Endothelial cell of umbilical vein (primary cell): ENCODE data around the gene IP6K1. TPM values are rescaled to one million over a fixed set of nuclear protein-coding genes. Genes with fewer than 3 reads are reported as not detected.

Source experiments
- BruUV-seq: library from RNA; stranded (reverse); fragments of 400-500 nt; replicated peaks from 2 replicates; lab custom pipeline; 2021; lab: Mats Ljungman, UMichigan
- CTCF ChIA-PET: fragments of 300-600, 350-600 bp; sonication (Branson Sonifier 250); formaldehyde crosslinking; loops from one replicate; lab custom pipeline; 2021; ENCODE audit warnings: antibody characterized with exemption, inconsistent platforms; lab: Charles Lee
- POLR2A ChIA-PET: fragments of 300-600, 350-600 bp; sonication (Branson Sonifier 250); formaldehyde crosslinking; loops from one replicate; lab custom pipeline; 2021; ENCODE audit warnings: antibody characterized with exemption, inconsistent platforms; lab: Charles Lee
- DNase-seq: peaks from one replicate; pipeline ENCODE4 v3.0.0-alpha.2; 2011; ENCODE audit warnings: low read depth, low spot score
- FAIRE-seq: peaks from 2 replicates; lab custom pipeline; 2011; peaks lifted over from hg19 to GRCh38; lab: Jason Lieb, UNC
- H2AFZ ChIP-seq: 2 replicates; pipeline ENCODE4 v1.6.0; 2012; ENCODE audit warnings: low read depth, low read length, control low read depth, inconsistent platforms
- H3K27ac ChIP-seq: 2 replicates; pipeline ENCODE4 v1.5.1; 2011; ENCODE audit warnings: low read depth, mild to moderate bottlenecking, control low read depth, low read length, moderate library complexity; ENCODE audit not compliant: insufficient read depth
- H3K27me3 ChIP-seq, 2 experiments: 2 replicates each; pipeline versions ENCODE4 v1.6.0 to v1.6.1; 2011; ENCODE audit warnings: low read length in 2 of 2, mixed read lengths in 1 of 2; ENCODE audit not compliant: control insufficient read depth in 2 of 2, insufficient read depth in 2 of 2
- H3K36me3 ChIP-seq, 2 experiments: 2 replicates in 1 of 2; 3 replicates in 1 of 2; pipeline ENCODE4 v1.5.1; 2011; ENCODE audit warnings: low read length in 2 of 2, mild to moderate bottlenecking in 1 of 2, moderate library complexity in 1 of 2; ENCODE audit not compliant: control insufficient read depth in 2 of 2, insufficient read depth in 2 of 2; ENCODE audit errors: extremely low read depth in 1 of 2
- H3K4me1 ChIP-seq: 3 replicates; pipeline ENCODE4 v1.5.1; 2011; ENCODE audit warnings: mild to moderate bottlenecking, low read length; ENCODE audit not compliant: control insufficient read depth, insufficient read depth; ENCODE audit errors: extremely low read depth
- H3K4me2 ChIP-seq: 2 replicates; pipeline ENCODE4 v1.6.1; 2011; ENCODE audit warnings: low read length, control low read depth, mixed read lengths; ENCODE audit not compliant: insufficient read depth
- H3K4me3 ChIP-seq, 3 experiments: fragments of 200-600 bp in 1 of 3; sonication (generic), shearing (Covaris generic) in 1 of 3; replicated peaks in 1 of 3; 2 replicates each; pipeline ENCODE4 v1.5.1; 2011 to 2016; ENCODE audit warnings: control low read depth in 3 of 3, low read length in 3 of 3, mild to moderate bottlenecking in 2 of 3, inconsistent platforms in 1 of 3, low read depth in 1 of 3, moderate library complexity in 1 of 3; ENCODE audit not compliant: insufficient read depth in 1 of 3
- H3K79me2 ChIP-seq: 2 replicates; pipeline ENCODE4 v1.6.0; 2012; ENCODE audit warnings: low read length, inconsistent platforms; ENCODE audit not compliant: control insufficient read depth, insufficient read depth
- H3K9ac ChIP-seq: replicated peaks from 2 replicates; pipeline ENCODE3; 2011; ENCODE audit warnings: low read length, control low read depth; ENCODE audit not compliant: insufficient read depth; ENCODE audit errors: extremely low read depth
- H3K9me1 ChIP-seq: replicated peaks from 3 replicates; pipeline ENCODE4 v1.6.0; 2011; ENCODE audit warnings: mild to moderate bottlenecking, low read length; ENCODE audit not compliant: control insufficient read depth, insufficient read depth; ENCODE audit errors: extremely low read depth
- H3K9me3 ChIP-seq: replicated peaks from 2 replicates; pipeline ENCODE4 v1.5.1; 2012; ENCODE audit warnings: low read length, inconsistent platforms; ENCODE audit not compliant: control insufficient read depth, insufficient read depth
- H4K20me1 ChIP-seq: replicated peaks from 2 replicates; pipeline ENCODE3; 2011; ENCODE audit warnings: mild to moderate bottlenecking, low read length; ENCODE audit not compliant: control insufficient read depth, insufficient read depth; ENCODE audit errors: extremely low read depth
- CTCF ChIP-seq, 2 donors: IDR thresholded peaks; 1 replicate in 1 of 2; 2 replicates in 1 of 2; pipeline ENCODE4 v1.5.1; 2011; ENCODE audit warnings: low read length in 2 of 2, mild to moderate bottlenecking in 2 of 2, moderate library complexity in 2 of 2, control low read depth in 1 of 2, inconsistent platforms in 1 of 2, low read depth in 1 of 2; ENCODE audit not compliant: insufficient read depth in 1 of 2; ENCODE audit errors: extremely low read depth in 1 of 2
- EZH2 ChIP-seq: IDR thresholded peaks from 2 replicates; pipeline ENCODE4 v1.6.1; 2012; ENCODE audit warnings: borderline replicate concordance, low read depth, mild to moderate bottlenecking, moderate library complexity, low read length, inconsistent platforms; ENCODE audit not compliant: severe bottlenecking
- FOS ChIP-seq: IDR thresholded peaks from 2 replicates; pipeline ENCODE4 v1.6.1; 2011; ENCODE audit warnings: mild to moderate bottlenecking, low read length, moderate library complexity, borderline replicate concordance; ENCODE audit not compliant: insufficient read depth
- GATA2 ChIP-seq: IDR thresholded peaks from 2 replicates; pipeline ENCODE4 v1.7.0; 2011; ENCODE audit warnings: low read depth, mild to moderate bottlenecking, moderate library complexity, mixed read lengths, low read length; ENCODE audit not compliant: insufficient read length, insufficient read depth
- JUN ChIP-seq: IDR thresholded peaks from 2 replicates; pipeline ENCODE4 v1.6.1; 2011; ENCODE audit warnings: borderline replicate concordance, low read depth; ENCODE audit not compliant: insufficient read length, insufficient read depth
- MYC ChIP-seq: IDR thresholded peaks from one replicate; pipeline ENCODE4 v1.6.1; 2011; ENCODE audit warnings: mild to moderate bottlenecking, low read depth, low read length
- POLR2A ChIP-seq: IDR thresholded peaks from 2 replicates; pipeline ENCODE4 v1.6.1; 2012; ENCODE audit warnings: low read depth, mild to moderate bottlenecking, control low read depth, low read length
- POLR2AphosphoS5 ChIP-seq: IDR thresholded peaks from 2 replicates; pipeline ENCODE4 v1.6.1; 2012; ENCODE audit warnings: low read depth, mild to moderate bottlenecking, control low read depth, low read length, moderate library complexity; ENCODE audit not compliant: insufficient read depth
- dilution Hi-C: fragments of 300-500 bp; cut with MboI; formaldehyde crosslinking; loops from one replicate; pipeline ENCODE4 v1.15.0; 2019; ENCODE audit warnings: low sequenced_read_pairs; ENCODE audit not compliant: extremely low pct_ligation_motif_present
- intact Hi-C: fragments of 100-400 bp; cut with micrococcal nuclease; formaldehyde crosslinking; loops from one replicate; pipeline ENCODE4 v1.10.0; 2022
- polyA plus RNA-seq, 4 experiments: library from polyadenylated mRNA; depleted of rRNA in 3 of 4; stranded (reverse) in 3 of 4; unstranded in 1 of 4; fragments of >200 nt; gene quantifications; 2 replicates each; pipeline versions ENCODE4 v1.2.1 to v1.2.3, GENCODE V29; 2011 to 2012; ENCODE audit warnings: missing spikeins in 1 of 4
- total RNA-seq: library from RNA; stranded (reverse); gene quantifications from 2 replicates; pipeline ENCODE4 v1.2.3, GENCODE V29; 2021
- TF ChIP-seq, protein P1 (sequence below): IDR thresholded peaks from 2 replicates; pipeline ENCODE4 v1.6.1; 2011; ENCODE audit not compliant: insufficient read depth, insufficient read length

The IP6K1 gene
- total and polyA plus RNA-seq, 2 donors (not counting 3 experiments of a cell fraction or from before 2014, with no cell fraction given) = 42.7 to 60.8 TPM

DNA sequence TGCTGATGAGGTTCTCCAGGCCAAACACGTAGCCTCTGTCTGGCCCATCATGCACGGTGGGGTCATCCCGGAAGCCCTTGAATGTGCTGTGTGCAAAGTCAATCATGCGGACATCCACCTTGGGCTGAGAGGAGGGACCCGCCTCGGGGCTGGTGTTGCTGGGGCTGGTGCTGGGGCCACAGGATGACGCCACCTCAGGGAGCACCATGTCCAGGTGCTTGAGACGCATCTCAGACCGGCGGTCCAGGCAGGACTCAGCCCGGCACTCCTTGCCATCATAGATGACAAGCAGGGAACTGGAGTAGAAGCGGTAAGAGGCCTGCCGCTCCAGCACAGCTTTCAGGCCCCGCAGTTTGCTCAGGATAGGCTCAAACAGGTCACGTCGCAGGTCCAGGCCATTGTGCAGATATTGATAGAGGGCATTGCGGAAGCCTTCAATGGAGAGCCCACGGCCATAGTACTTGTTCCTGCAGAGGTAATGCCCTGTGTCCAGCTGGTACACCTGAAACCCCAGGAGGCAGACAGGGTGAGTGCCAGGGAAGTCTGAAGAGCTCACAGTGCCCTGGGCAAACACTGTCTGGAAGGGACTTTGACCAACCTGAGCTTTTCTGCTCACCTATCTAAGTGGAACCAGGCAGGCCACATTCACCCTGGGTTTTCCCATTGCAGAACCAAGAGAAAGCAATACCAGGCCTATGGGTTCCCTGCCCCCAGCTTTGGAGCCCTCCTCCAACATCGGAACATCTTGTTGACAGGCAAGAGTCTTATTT is 59.0 kb downstream of the IP6K1 start:
- Histone ChIP-seq H3K9ac (no peak overlapping the region), H2AFZ (no peak overlapping the region), H3K36me3 (peaks cover 4 to 30% of the 10 kb centered on the region in 2 experiments), H3K9me3 (no peaks in the 10 kb centered on the region), H3K27me3 (no peaks in the 10 kb centered on the region), H3K4me1 (peaks cover 12% of the 10 kb centered on the region), H3K9me1 (no peaks in the 10 kb centered on the region), H3K4me3 (no peak overlapping the region), H3K79me2 (peaks cover 13% of the 10 kb centered on the region), H4K20me1 (no peaks in the 10 kb centered on the region), H3K4me2 (no peak overlapping the region), H3K27ac (no peak overlapping the region)
- intact Hi-C loops = loop anchor here (10.0 kb wide), 1 partner anchor 357 kb away; the partner anchor contains the start of gene RBM5
- TF ChIP-seq JUN = no peak
- TF ChIP-seq GATA2 = no peak
- no peak for TF ChIP-seq POLR2AphosphoS5
- TF ChIP-seq EZH2 = no peak
- TF ChIP-seq CTCF (IDR thresholded peaks at IDR 0.05; ENCODE audit: extremely low read depth in 1 of 2, insufficient read depth in 1 of 2, low read depth in 1 of 2, low read length in 2 of 2) = no peak
- TF ChIP-seq, protein P1, sequence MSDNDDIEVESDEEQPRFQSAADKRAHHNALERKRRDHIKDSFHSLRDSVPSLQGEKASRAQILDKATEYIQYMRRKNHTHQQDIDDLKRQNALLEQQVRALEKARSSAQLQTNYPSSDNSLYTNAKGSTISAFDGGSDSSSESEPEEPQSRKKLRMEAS = no peak
- TF ChIP-seq FOS = no peak
- no peak for TF ChIP-seq MYC
- no peak for TF ChIP-seq POLR2A
- ChIA-PET POLR2A (no interaction called here), CTCF (interaction anchor here (0.6 kb wide), 1 partner anchor 188 kb away, joined by 3 read pairs; no protein-coding TSS in a partner anchor)
- dilution Hi-C loops = no loop called here
- FAIRE-seq (no peak), DNase-seq (no peak)
- no TSS peak for BruUV-seq
